NB4 (cell line): ENCODE data around the gene FMNL3.

Experiments used
- DNase-seq: peaks from one replicate; pipeline ENCODE4 v3.0.0; 2010; ENCODE audit warnings: low read depth
- H3K4me3 ChIP-seq: one replicate; pipeline ENCODE4 v1.5.1; 2011; ENCODE audit warnings: mild to moderate bottlenecking, low read depth, low read length, moderate library complexity
- MYC ChIP-seq: IDR thresholded peaks from 2 replicates; pipeline ENCODE4 v1.6.1; 2011; ENCODE audit warnings: low read depth, low read length
- POLR2A ChIP-seq: IDR thresholded peaks from 2 replicates; pipeline ENCODE4 v1.6.1; 2011; ENCODE audit warnings: mild to moderate bottlenecking; ENCODE audit not compliant: insufficient read length; ENCODE audit errors: extremely low read depth
- TF ChIP-seq, protein P1 (sequence below): IDR thresholded peaks from one replicate; pipeline ENCODE4 v1.5.1; 2012; ENCODE audit warnings: low read depth, low read length
- TF ChIP-seq, protein P2 (sequence below): IDR thresholded peaks from 2 replicates; pipeline ENCODE4 v1.6.1; 2011; ENCODE audit warnings: low read depth, low read length

FMNL3 gene

DNA sequence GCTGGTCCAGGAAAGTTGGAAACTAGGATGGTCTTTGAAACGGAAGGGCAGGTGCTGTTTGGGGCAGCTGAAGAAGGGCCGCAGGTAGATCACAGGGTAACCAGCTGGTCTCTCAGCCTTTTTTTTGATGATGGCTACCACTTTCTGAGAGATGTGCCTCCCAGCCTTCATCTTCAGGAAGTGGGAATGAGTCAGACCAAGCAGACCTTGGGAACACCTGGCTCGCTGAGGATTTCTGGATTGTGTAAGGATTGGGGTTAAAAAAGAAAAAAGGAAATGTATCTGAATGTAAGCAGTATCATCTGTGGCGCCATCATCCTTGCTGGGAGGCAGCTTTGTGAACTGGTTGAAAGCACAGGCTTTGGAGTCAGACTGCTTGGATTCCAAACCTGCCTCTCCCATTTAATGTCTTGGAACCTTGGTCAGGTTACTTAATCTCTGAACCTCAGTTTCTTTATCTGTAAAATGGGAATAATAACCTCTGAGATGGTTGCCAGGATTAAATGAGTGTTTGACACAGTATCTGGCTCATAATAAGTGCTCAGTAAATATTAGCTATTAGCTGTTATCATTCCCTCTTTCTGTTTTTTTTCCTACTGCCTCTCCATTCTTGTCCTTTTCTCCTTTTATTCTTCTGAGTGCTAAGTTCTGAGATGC lies 82.2 kb downstream of the FMNL3 start:
- no peak overlapping the region for H3K4me3 ChIP-seq
- DNase-seq: no peak

DNA sequence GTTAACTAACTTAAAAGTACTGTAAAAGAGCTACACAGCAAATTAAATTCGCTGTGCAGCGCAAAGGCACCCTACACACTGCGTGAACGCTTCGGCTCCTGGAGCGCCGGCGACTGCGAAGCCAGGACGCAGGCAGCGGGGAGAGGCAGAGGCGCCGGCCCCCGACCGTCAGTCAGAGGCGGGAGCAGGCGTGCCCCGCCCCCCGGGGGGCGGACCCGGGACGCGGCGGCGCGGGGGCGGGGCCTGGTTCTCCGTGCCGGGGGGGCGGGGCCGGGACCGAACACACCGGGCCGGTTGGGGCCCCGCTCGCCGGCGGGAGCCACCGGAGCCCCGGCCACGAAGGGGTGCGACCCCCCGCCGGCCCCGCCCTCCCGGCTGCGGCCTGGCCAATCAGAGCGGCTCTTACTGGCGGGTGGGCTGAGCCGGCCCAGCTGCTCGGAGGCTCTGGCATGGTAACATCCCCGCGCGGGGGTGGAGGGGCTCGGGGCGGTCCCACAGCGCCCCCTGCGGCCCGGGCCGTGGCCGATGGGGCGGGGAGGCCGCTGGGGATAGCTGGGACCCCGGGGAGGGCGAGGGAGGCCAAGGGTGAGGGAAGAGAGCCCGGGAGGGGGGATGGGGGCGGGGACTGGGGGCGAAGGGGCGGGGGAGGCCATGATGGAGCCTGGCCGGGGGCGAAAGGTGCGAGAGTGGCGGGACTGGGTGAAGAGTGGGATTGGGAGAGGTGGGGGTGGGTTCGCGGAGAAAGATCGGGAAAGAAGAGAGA lies 83.9 kb downstream of the FMNL3 start, which contains the start of gene PRPF40B:
PRPF40B (plus strand) TSS at position 420 of the 763 bp plus-strand sequence; CDS start at position 450, 30 bp downstream.
- DNase-seq: peak; percentile 91
- no peak for TF ChIP-seq MYC
- TF ChIP-seq, protein P1, sequence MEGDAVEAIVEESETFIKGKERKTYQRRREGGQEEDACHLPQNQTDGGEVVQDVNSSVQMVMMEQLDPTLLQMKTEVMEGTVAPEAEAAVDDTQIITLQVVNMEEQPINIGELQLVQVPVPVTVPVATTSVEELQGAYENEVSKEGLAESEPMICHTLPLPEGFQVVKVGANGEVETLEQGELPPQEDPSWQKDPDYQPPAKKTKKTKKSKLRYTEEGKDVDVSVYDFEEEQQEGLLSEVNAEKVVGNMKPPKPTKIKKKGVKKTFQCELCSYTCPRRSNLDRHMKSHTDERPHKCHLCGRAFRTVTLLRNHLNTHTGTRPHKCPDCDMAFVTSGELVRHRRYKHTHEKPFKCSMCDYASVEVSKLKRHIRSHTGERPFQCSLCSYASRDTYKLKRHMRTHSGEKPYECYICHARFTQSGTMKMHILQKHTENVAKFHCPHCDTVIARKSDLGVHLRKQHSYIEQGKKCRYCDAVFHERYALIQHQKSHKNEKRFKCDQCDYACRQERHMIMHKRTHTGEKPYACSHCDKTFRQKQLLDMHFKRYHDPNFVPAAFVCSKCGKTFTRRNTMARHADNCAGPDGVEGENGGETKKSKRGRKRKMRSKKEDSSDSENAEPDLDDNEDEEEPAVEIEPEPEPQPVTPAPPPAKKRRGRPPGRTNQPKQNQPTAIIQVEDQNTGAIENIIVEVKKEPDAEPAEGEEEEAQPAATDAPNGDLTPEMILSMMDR: peak; percentile 55
- TF ChIP-seq, protein P2, sequence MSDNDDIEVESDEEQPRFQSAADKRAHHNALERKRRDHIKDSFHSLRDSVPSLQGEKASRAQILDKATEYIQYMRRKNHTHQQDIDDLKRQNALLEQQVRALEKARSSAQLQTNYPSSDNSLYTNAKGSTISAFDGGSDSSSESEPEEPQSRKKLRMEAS: peak; percentile 13; the same call in 1 of the 2 replicates
- peak; percentile 77 for TF ChIP-seq POLR2A
- H3K4me3 ChIP-seq: peak within 1 kb of the TSS; percentile 64

More for the DNA sequence above, 82.2 kb downstream of the FMNL3 start:
- TF ChIP-seq, protein P2: no peak
- TF ChIP-seq POLR2A (no peak), MYC (no peak)
- TF ChIP-seq, protein P1: no peak

DNA sequence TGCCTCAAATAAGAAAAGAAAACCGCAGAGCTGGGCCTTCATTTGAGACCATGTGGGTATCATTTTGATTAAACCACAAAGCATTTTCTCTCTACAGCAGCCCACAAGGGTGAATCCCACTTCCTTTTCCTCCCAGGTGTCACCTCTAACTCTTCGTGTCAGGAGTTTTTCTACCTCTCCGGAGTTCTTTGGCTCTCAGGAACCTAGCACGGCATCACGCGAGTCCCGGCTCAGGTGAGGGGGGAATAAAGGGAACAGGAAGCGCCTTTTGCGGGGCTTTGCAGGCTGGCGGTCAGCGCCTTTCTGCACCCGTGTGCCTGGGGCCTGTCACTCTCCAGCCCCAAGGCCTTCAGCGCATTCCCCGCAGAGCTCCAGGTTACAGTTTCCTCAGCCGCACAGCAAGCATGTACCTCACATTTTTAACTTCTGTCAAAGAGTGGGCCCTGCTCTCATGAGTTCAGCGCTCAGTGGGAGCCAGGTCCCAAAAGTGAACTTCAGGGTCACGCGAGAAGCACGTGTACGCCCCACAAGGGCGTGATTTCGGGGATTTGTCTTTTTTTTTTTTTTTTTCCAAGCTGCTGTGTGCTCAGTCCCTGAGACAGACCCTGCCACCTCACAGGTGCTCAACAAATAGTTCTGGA lies 84.6 kb downstream of the FMNL3 start:
- peak; percentile 70 for DNase-seq
- H3K4me3 ChIP-seq: peak overlapping the region; percentile 64
- TF ChIP-seq POLR2A: no peak
- TF ChIP-seq MYC: peak; percentile 14; the same call in 1 of the 2 replicates
- TF ChIP-seq, protein P1: no peak
- TF ChIP-seq, protein P2: peak; percentile 86

DNA sequence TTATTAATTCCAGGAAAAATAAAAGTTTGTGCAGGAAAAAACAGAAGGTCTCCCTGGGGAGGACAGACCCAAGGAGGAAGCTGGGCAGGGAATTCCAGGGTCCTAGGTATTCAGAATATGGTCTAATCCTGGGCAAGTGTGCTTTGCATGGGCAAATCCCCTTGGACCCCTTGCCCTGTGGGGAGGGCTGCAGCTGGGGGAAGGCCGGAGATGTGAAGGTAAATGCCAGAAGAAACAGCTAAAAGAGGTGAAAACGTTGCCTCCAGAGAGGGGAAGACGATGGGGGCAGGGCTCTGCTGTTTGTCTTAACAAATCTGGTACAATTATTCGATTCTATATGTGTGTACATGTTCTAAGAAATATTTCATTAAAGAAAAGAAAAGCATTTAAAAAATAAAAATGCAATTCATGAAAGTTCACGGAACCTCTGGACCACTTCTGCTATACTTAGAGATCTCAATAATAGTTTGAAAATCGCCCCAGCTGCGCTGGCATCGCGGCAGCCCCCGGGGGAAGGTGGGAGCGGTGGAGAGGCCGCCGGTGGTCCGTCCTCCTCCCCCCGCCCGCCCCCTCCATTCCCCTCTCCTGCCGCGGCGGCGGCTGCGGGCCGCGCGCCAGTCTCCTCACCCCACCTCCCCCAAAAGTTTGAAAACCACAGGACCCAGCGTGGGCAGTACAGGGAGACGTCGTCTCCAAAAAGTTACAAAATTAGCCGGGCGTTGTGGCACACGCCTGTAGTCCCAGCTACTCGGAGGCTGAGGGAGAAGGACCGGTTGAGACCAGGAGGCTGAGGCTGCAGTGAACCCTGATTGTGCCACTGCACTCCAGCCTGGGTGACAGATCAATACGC lies 85.3 kb downstream of the FMNL3 start:
- peak; percentile 72 for DNase-seq
- H3K4me3 ChIP-seq: peak overlapping the region; percentile 64
- TF ChIP-seq POLR2A (no peak), MYC (no peak)
- TF ChIP-seq, protein P2: no peak
- TF ChIP-seq, protein P1: no peak

DNA sequence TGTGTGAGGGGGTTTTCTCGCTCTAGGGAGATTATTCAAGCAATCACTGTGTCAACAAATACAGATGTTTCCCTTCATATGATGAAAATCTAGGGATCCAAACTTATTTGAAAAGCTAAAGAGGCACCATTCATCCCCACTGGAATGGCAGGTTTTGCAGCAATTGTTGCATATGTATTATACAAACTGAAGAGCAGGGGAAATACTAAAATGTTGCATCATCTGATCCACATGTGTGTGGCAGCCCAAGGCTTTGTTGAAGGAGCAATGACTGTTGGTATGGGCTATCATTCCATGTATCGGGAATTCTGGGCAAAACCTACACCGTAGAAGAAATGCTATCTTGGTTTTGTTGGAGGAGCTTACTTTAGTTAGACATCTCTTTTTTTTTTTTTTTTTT lies 87.9 kb downstream of the FMNL3 start:
- DNase-seq: no peak
- TF ChIP-seq, protein P1: no peak
- TF ChIP-seq MYC (no peak), POLR2A (no peak)
- TF ChIP-seq, protein P2: no peak

More for the DNA sequence above, 87.9 kb downstream of the FMNL3 start:
- H3K4me3 ChIP-seq: no peak overlapping the region
